Measurements from ENCODE around the gene H19.

DNA sequence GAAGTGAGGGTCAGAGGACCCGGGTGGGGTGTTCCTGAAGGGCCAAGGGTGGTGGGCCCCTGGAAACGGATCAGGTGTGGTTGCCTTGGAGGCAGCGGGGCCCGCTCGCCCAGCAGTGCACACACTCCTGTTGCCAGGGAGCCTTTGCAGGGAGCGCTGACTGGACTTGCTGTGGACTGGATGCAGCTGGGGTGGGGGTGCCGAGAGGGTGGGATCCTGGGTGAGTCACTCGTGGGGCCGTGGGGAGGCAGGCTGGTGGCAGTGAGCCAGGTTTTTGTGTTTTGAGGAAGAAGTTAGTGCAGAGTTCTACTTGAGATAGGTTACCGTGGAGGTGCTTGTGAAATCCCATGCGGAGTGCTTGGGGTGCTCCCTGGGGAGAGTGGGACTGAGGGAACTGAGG, 49.3 kb downstream of the H19 start:
- TF ChIP-seq CTCF (IDR thresholded peaks at IDR 0.05; ENCODE audit: control extremely low read depth in 1 of 3, insufficient read depth in 1 of 3, low read depth in 1 of 3, low read length in 3 of 3) (no peak), SIRT6 (IDR thresholded peaks at IDR 0.05; ENCODE audit: low read length) (no peak)
